Measurements from ENCODE around the gene ME1.

- no peak for TF ChIP-seq POLR2A (IDR thresholded peaks at IDR 0.05; ENCODE audit: low read length)
- TF ChIP-seq GATA1 (IDR thresholded peaks at IDR 0.05; ENCODE audit: low read depth, low read length), result no peak
Observed at GRCh38 chr6:83368577-83368976, 62.3 kb downstream of the ME1 start.
